Fibroblast of mammary gland (primary cell): ENCODE measurements around the gene TBC1D10A.

Experiments
- DNase-seq: peaks from one replicate; pipeline ENCODE4 v3.0.0-alpha.2; 2010; ENCODE audit warnings: low read depth
- H3K4me3 ChIP-seq: 2 replicates; pipeline ENCODE4 v1.5.1; 2011; ENCODE audit warnings: low read depth, mild to moderate bottlenecking, low read length, moderate library complexity; ENCODE audit not compliant: control insufficient read depth
- CTCF ChIP-seq: conservative IDR thresholded peaks from 2 replicates; pipeline ENCODE4 v1.5.1; 2011; ENCODE audit warnings: low read depth, low read length, inconsistent platforms; ENCODE audit not compliant: control insufficient read depth, insufficient read depth

Gene TBC1D10A

GRCh38 chr22:30314915-30315314, 11.8 kb downstream of the TBC1D10A start:
- DNase-seq, result no peak
- no peak for TF ChIP-seq CTCF

GRCh38 chr22:30313527-30314363, 13.0 kb downstream of the TBC1D10A start:
- no peak for DNase-seq
- no peak for TF ChIP-seq CTCF
- H3K4me3 ChIP-seq, result no peak overlapping the region

More at GRCh38 chr22:30314915-30315314, 11.8 kb downstream of the TBC1D10A start:
- no peak overlapping the region for H3K4me3 ChIP-seq

- DNase-seq, result peak; percentile 50
- no peak overlapping the region for H3K4me3 ChIP-seq
- no peak for TF ChIP-seq CTCF
Measured at GRCh38 chr22:30312053-30312452, 14.7 kb downstream of the TBC1D10A start.

- no peak for TF ChIP-seq CTCF
- no peak overlapping the region for H3K4me3 ChIP-seq
- peak; percentile 68 for DNase-seq
Measured at GRCh38 chr22:30310881-30311771, 15.6 kb downstream of the TBC1D10A start.

GRCh38 chr22:30309951-30310741, 16.6 kb downstream of the TBC1D10A start:
- no peak for TF ChIP-seq CTCF
- DNase-seq, result peak; percentile 45
- H3K4me3 ChIP-seq, result no peak overlapping the region
